HCT116 (cell line): ENCODE data around the gene FURIN. TPM values are rescaled to one million over a fixed set of nuclear protein-coding genes. Genes with fewer than 3 reads are reported as not detected.

Source experiments
- ATAC-seq: fragments of 200-7000 bp; cut with Tn5 transposase; 2 replicates; pipeline ENCODE4 v1.9.1; 2020; ENCODE audit warnings: mild to moderate bottlenecking, moderate library complexity
- BruUV-seq: library from RNA; stranded (reverse); fragments of 400-500 nt; replicated peaks from 2 replicates; lab custom pipeline; 2021; lab: Mats Ljungman, UMichigan
- CTCF ChIA-PET: fragments of 300-600 bp; sonication (Branson Sonifier 250); formaldehyde crosslinking; loops from one replicate; lab custom pipeline; 2021; ENCODE audit warnings: antibody characterized with exemption; lab: Charles Lee
- POLR2A ChIA-PET: fragments of 300-600, 350-600 bp; sonication (Branson Sonifier 250); formaldehyde crosslinking; loops from one replicate; lab custom pipeline; 2021; ENCODE audit warnings: antibody characterized with exemption; lab: Charles Lee
- RAD21 ChIA-PET, 2 experiments: fragments of 300-600 bp; sonication (Branson Sonifier 250); formaldehyde crosslinking; loops; one replicate each; lab custom pipeline; 2023; ENCODE audit warnings: low total read pairs in 2 of 2; ENCODE audit not compliant: uncharacterized antibody in 2 of 2, unreplicated experiment in 2 of 2, low non-redundant PET in 1 of 2; lab: Charles Lee
- DNase-seq: peaks from one replicate; pipeline ENCODE4 v3.0.0-alpha.2; 2010; ENCODE audit warnings: low read depth, low spot score
- H2AFZ ChIP-seq: fragments of 200-600 bp; shearing (Covaris generic), sonication (generic); 2 replicates; pipeline ENCODE4 v1.6.1; 2017; ENCODE audit warnings: low read depth, mixed run types, mixed read lengths, antibody characterized with exemption, low read length; ENCODE audit not compliant: poor library complexity, severe bottlenecking
- H3K27ac ChIP-seq: 2 replicates; pipeline ENCODE4 v1.5.1; 2012; ENCODE audit warnings: low read depth, low read length
- H3K27me3 ChIP-seq: fragments of 200-600 bp; sonication (generic); 2 replicates; pipeline ENCODE4 v1.6.1; 2016; ENCODE audit warnings: mixed run types, low read length, mixed read lengths; ENCODE audit not compliant: insufficient read depth
- H3K36me3 ChIP-seq, 2 experiments: fragments of 200-500 bp in 1 of 2; fragments of 200-600 bp in 1 of 2; sonication (Bioruptor generic) in 1 of 2; sonication (generic) in 1 of 2; 2 replicates each; pipeline versions ENCODE4 v1.5.1 to v1.6.1; 2014 to 2016; ENCODE audit warnings: low read length in 2 of 2, inconsistent platforms in 1 of 2, mixed read lengths in 1 of 2, mixed run types in 1 of 2; ENCODE audit not compliant: insufficient read depth in 2 of 2, control insufficient read depth in 1 of 2
- H3K4me1 ChIP-seq, 2 experiments: fragments of 200-600 bp in 1 of 2; sonication (generic) in 1 of 2; 2 replicates each; pipeline versions ENCODE4 v1.5.1 to v1.6.1; 2012 to 2017; ENCODE audit warnings: low read length in 2 of 2, inconsistent platforms in 1 of 2, mild to moderate bottlenecking in 1 of 2, mixed read lengths in 1 of 2, mixed run types in 1 of 2, moderate library complexity in 1 of 2; ENCODE audit not compliant: insufficient read depth in 2 of 2, control insufficient read depth in 1 of 2
- H3K4me2 ChIP-seq: fragments of 200-600 bp; sonication (generic); 2 replicates; pipeline ENCODE4 v1.6.1; 2017; ENCODE audit warnings: mixed run types, low read length, mixed read lengths
- H3K4me3 ChIP-seq, 2 experiments: fragments of 200-600 bp in 1 of 2; sonication (generic) in 1 of 2; replicated peaks in 1 of 2; 2 replicates each; pipeline ENCODE4 v1.5.1; 2011 to 2016; ENCODE audit warnings: low read length in 2 of 2, control low read depth in 1 of 2, low read depth in 1 of 2, mild to moderate bottlenecking in 1 of 2, mixed read lengths in 1 of 2, mixed run types in 1 of 2
- H3K79me2 ChIP-seq: fragments of 200-600 bp; sonication (generic); 2 replicates; pipeline ENCODE4 v1.6.1; 2017; ENCODE audit warnings: mild to moderate bottlenecking, mixed run types, low read length, moderate library complexity, mixed read lengths; ENCODE audit not compliant: insufficient read depth
- H3K9ac ChIP-seq: fragments of 200-600 bp; sonication (generic); 2 replicates; pipeline ENCODE4 v1.6.1; 2016; ENCODE audit warnings: low read length, mixed read lengths
- H3K9me2 ChIP-seq: fragments of 200-600 bp; sonication (generic), shearing (Covaris generic); 2 replicates; pipeline ENCODE4 v1.6.1; 2017; ENCODE audit warnings: mixed run types, mild to moderate bottlenecking, moderate library complexity; ENCODE audit not compliant: insufficient read depth
- H3K9me3 ChIP-seq, 2 experiments: fragments of 200-500 bp in 1 of 2; fragments of 200-600 bp in 1 of 2; sonication (Bioruptor generic) in 1 of 2; sonication (generic) in 1 of 2; 2 replicates each; pipeline ENCODE4 v1.6.1; 2014 to 2017; ENCODE audit warnings: low read length in 2 of 2, mixed read lengths in 2 of 2, inconsistent platforms in 1 of 2, low read depth in 1 of 2, mild to moderate bottlenecking in 1 of 2, mixed run types in 1 of 2, moderate library complexity in 1 of 2; ENCODE audit not compliant: control insufficient read depth in 1 of 2, insufficient read depth in 1 of 2
- H4K20me1 ChIP-seq: fragments of 200-600 bp; sonication (generic), shearing (Covaris generic); 2 replicates; pipeline ENCODE4 v1.6.1; 2017; ENCODE audit warnings: mixed run types, mild to moderate bottlenecking, moderate library complexity; ENCODE audit not compliant: insufficient read depth
- EGR1 ChIP-seq: IDR thresholded peaks from 2 replicates; pipeline ENCODE4 v1.6.1; 2012; ENCODE audit warnings: low read depth
- EZH2 ChIP-seq: fragments of 200-600 bp; sonication (generic); IDR thresholded peaks from 2 replicates; pipeline ENCODE4 v1.6.1; 2017; ENCODE audit warnings: antibody characterized with exemption, mixed run types
- EZH2phosphoT487 ChIP-seq: fragments of 200-600 bp; IDR thresholded peaks from 2 replicates; pipeline ENCODE4 v1.6.1; 2018; ENCODE audit warnings: antibody characterized with exemption, borderline replicate concordance
- FOSL1 ChIP-seq: IDR thresholded peaks from 2 replicates; pipeline ENCODE4 v1.6.1; 2012; ENCODE audit warnings: low read depth
- POLR2A ChIP-seq: IDR thresholded peaks from 2 replicates; pipeline ENCODE4 v1.7.0; 2011; ENCODE audit warnings: borderline replicate concordance; ENCODE audit not compliant: insufficient read depth, insufficient read length; ENCODE audit errors: extremely low read depth
- POLR2AphosphoS5 ChIP-seq: IDR thresholded peaks from 2 replicates; pipeline ENCODE4 v1.6.1; 2011; ENCODE audit warnings: mild to moderate bottlenecking, low read depth, low read length, moderate library complexity
- RAD21 ChIP-seq: IDR thresholded peaks from 2 replicates; pipeline ENCODE4 v1.6.1; 2012; ENCODE audit warnings: low read depth, mild to moderate bottlenecking
- SIN3A ChIP-seq: IDR thresholded peaks from 2 replicates; pipeline ENCODE4 v1.6.1; 2012; ENCODE audit warnings: low read depth
- SP1 ChIP-seq: IDR thresholded peaks from 2 replicates; pipeline ENCODE4 v1.6.1; 2012; ENCODE audit warnings: low read depth
- SRF ChIP-seq: IDR thresholded peaks from 2 replicates; pipeline ENCODE4 v1.6.1; 2012; ENCODE audit warnings: low read depth
- YY1 ChIP-seq: IDR thresholded peaks from 2 replicates; pipeline ENCODE4 v1.6.1; 2011; ENCODE audit warnings: low read length, low read depth, moderate library complexity, mild to moderate bottlenecking; ENCODE audit not compliant: insufficient replicate concordance; ENCODE audit errors: extremely low read depth
- ZFX ChIP-seq: fragments of 450-650 bp; IDR thresholded peaks from 2 replicates; pipeline ENCODE4 v1.6.1; 2017
- ZNF274 ChIP-seq: fragments of 200-500 bp; sonication (Bioruptor generic); IDR thresholded peaks from 2 replicates; pipeline ENCODE4 v1.6.1; 2014; ENCODE audit warnings: mild to moderate bottlenecking, low read depth, low read length, inconsistent platforms
- intact Hi-C: fragments of 100-400 bp; cut with micrococcal nuclease; formaldehyde crosslinking; loops from 2 replicates; pipeline ENCODE4 v1.10.0; 2022
- total RNA-seq: library from RNA; stranded (reverse); gene quantifications from one replicate; pipeline ENCODE4 v1.2.1, GENCODE V29; 2021; ENCODE audit not compliant: unreplicated experiment
- TF ChIP-seq, protein P1 (sequence below): IDR thresholded peaks from 2 replicates; pipeline ENCODE4 v1.6.1; 2012
- TF ChIP-seq, protein P2 (sequence below), 3 experiments: fragments of 200-600 bp in 1 of 3; sonication (generic) in 1 of 3; IDR thresholded peaks in 2 of 3; conservative IDR thresholded peaks in 1 of 3; 2 replicates each; pipeline ENCODE4 v1.5.1; 2012 to 2017; ENCODE audit warnings: low read depth in 2 of 3, low read length in 2 of 3, antibody characterized with exemption in 1 of 3, borderline replicate concordance in 1 of 3, control low read depth in 1 of 3, mild to moderate bottlenecking in 1 of 3, mixed read lengths in 1 of 3, mixed run types in 1 of 3, moderate library complexity in 1 of 3; ENCODE audit not compliant: insufficient read depth in 1 of 3

FURIN gene
- total RNA-seq, 1 experiment from 2014 or later = 42.0 TPM

DNA sequence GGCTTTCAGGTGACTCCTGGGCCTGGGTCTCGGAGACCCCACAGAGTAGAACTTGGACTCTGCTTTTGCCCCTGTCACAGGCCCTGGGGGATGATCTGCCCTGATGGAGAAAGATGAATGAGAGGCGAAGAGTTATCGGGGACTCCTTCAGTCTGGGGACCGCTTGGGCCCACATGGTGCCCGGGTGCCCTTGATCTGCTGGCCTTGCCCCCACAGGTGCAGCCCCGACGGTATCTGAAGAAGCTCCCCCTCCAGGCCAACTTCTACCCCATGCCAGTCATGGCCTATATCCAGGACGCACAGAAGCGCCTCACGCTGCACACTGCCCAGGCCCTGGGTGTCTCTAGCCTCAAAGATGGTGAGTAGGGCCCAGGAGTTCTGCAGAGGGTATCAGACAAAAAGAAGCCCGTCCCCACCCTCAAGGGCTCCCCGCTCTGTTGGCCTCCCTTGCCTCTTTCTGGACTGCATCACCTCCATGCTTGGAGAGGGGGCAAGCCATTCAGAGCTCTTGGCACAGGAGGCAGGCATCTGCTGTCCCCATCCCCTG lies 45.1 kb downstream of the FURIN start:
- ATAC-seq (no peak), DNase-seq (no peak)
- Histone ChIP-seq H2AFZ (no peak overlapping the region), H3K36me3 (peaks cover 1 to 2% of the 10 kb centered on the region in 2 experiments; a peak in 2 of 4 replicates), H3K9me3 (no peaks in the 10 kb centered on the region), H3K9ac (no peak overlapping the region), H3K27me3 (no peaks in the 10 kb centered on the region), H3K4me3 (no peak overlapping the region), H3K4me2 (no peak overlapping the region), H3K27ac (no peak overlapping the region), H3K9me2 (no peaks in the 10 kb centered on the region), H3K4me1 (no peaks in the 10 kb centered on the region), H4K20me1 (no peaks in the 10 kb centered on the region), H3K79me2 (no peaks in the 10 kb centered on the region)
- ChIA-PET CTCF (no interaction called here), POLR2A (no interaction called here), RAD21 (no interaction called here)
- intact Hi-C loops = no loop called here
- TF ChIP-seq YY1 = no peak
- TF ChIP-seq ZNF274 = no peak
- TF ChIP-seq SIN3A = no peak
- TF ChIP-seq EZH2 = no peak
- no peak for TF ChIP-seq EZH2phosphoT487
- TF ChIP-seq FOSL1 = no peak
- no peak for TF ChIP-seq SRF
- TF ChIP-seq, protein P1, sequence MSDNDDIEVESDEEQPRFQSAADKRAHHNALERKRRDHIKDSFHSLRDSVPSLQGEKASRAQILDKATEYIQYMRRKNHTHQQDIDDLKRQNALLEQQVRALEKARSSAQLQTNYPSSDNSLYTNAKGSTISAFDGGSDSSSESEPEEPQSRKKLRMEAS = no peak
- TF ChIP-seq RAD21 = no peak
- TF ChIP-seq SP1 = no peak
- TF ChIP-seq POLR2A = no peak
- TF ChIP-seq, protein P2, sequence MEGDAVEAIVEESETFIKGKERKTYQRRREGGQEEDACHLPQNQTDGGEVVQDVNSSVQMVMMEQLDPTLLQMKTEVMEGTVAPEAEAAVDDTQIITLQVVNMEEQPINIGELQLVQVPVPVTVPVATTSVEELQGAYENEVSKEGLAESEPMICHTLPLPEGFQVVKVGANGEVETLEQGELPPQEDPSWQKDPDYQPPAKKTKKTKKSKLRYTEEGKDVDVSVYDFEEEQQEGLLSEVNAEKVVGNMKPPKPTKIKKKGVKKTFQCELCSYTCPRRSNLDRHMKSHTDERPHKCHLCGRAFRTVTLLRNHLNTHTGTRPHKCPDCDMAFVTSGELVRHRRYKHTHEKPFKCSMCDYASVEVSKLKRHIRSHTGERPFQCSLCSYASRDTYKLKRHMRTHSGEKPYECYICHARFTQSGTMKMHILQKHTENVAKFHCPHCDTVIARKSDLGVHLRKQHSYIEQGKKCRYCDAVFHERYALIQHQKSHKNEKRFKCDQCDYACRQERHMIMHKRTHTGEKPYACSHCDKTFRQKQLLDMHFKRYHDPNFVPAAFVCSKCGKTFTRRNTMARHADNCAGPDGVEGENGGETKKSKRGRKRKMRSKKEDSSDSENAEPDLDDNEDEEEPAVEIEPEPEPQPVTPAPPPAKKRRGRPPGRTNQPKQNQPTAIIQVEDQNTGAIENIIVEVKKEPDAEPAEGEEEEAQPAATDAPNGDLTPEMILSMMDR (IDR thresholded peaks at IDR 0.05 in 2 of 3, conservative IDR thresholded peaks at IDR 0.05 in 1 of 3; ENCODE audit: borderline replicate concordance in 1 of 3, insufficient read depth in 1 of 3, low read depth in 2 of 3, low read length in 2 of 3) = no peak
- no peak for TF ChIP-seq POLR2AphosphoS5
- TF ChIP-seq ZFX = no peak
- no peak for TF ChIP-seq EGR1
- no TSS peak for BruUV-seq
